HG02973 (cell line): Measurements from ENCODE around the gene FAM76A.
"Not testable (repeated sequence)": the region's sequence is repeated elsewhere in the genome, so short reads cannot be mapped to it uniquely, and the experiment has no call there.

ENCODE experiments used
- ATAC-seq: cut with Tn5 transposase; IDR thresholded peaks from one replicate; pipeline ENCODE4 v1.9.1; 2021; ENCODE audit warnings: moderate library complexity; ENCODE audit not compliant: unreplicated experiment

The FAM76A gene

GRCh38 chr1:27774654-27775053 is 48.9 kb downstream of the FAM76A start:
- ATAC-seq = no peak

- ATAC-seq = not testable (repeated sequence)
Measured at GRCh38 chr1:27775336-27775735, 49.6 kb downstream of the FAM76A start.

GRCh38 chr1:27776276-27776675 is 50.5 kb downstream of the FAM76A start:
- ATAC-seq = not testable (repeated sequence)

- no peak for ATAC-seq
Measured at GRCh38 chr1:27778056-27778455, 52.3 kb downstream of the FAM76A start.

GRCh38 chr1:27779122-27779521 is 53.4 kb downstream of the FAM76A start:
- no peak for ATAC-seq

GRCh38 chr1:27782950-27783349 is 57.2 kb downstream of the FAM76A start:
- ATAC-seq = no peak

GRCh38 chr1:27784700-27785099 is 58.9 kb downstream of the FAM76A start:
- ATAC-seq = no peak

- no peak for ATAC-seq
Measured at GRCh38 chr1:27785781-27786455, 60.2 kb downstream of the FAM76A start.

GRCh38 chr1:27787895-27788294 is 62.1 kb downstream of the FAM76A start:
- ATAC-seq = no peak

- no peak for ATAC-seq
Measured at GRCh38 chr1:27789540-27790041, 63.8 kb downstream of the FAM76A start.

GRCh38 chr1:27790270-27790669 is 64.5 kb downstream of the FAM76A start:
- ATAC-seq = not testable (repeated sequence)

- ATAC-seq = no peak
Measured at GRCh38 chr1:27795601-27796000, 69.8 kb downstream of the FAM76A start.

GRCh38 chr1:27804791-27805190 is 79.0 kb downstream of the FAM76A start:
- no peak for ATAC-seq

- ATAC-seq = no peak
Measured at GRCh38 chr1:27806758-27807157, 81.0 kb downstream of the FAM76A start.

GRCh38 chr1:27807385-27807784 is 81.6 kb downstream of the FAM76A start:
- no peak for ATAC-seq

GRCh38 chr1:27808131-27808530 is 82.4 kb downstream of the FAM76A start:
- ATAC-seq = not testable (repeated sequence)

- no peak for ATAC-seq
Measured at GRCh38 chr1:27809883-27810282, 84.1 kb downstream of the FAM76A start.

- ATAC-seq = no peak
Measured at GRCh38 chr1:27811741-27812500, 86.2 kb downstream of the FAM76A start.
